Pancreas (tissue), 10 donors: ENCODE measurements around the gene HES7. TPM values are rescaled to one million over a fixed set of nuclear protein-coding genes. Genes with fewer than 3 reads are reported as not detected.

Experiments
- ATAC-seq, 4 donors: fragments of 200-7000 bp; cut with Tn5 transposase; one replicate each; pipeline versions ENCODE4 v1.8.0 to v1.9.1; 2020; ENCODE audit warnings: mild to moderate bottlenecking in 4 of 4, moderate library complexity in 4 of 4
- DNase-seq, 6 donors: peaks; one replicate each; pipeline ENCODE4 v3.0.0-alpha.2; 2020
- FAIRE-seq: peaks from 2 replicates; lab custom pipeline; 2012; peaks lifted over from hg19 to GRCh38; lab: Jason Lieb, UNC
- H3K27ac ChIP-seq, 4 donors: fragments of 200-600 bp; sonication (generic); 1 replicate in 3 of 4; 2 replicates in 1 of 4; pipeline versions ENCODE4 v1.5.0 to v1.8.0; 2020
- H3K27me3 ChIP-seq, 4 donors: fragments of 200-600 bp; one replicate each; pipeline ENCODE4 v1.8.0; 2021
- H3K36me3 ChIP-seq, 3 donors: fragments of 200-600 bp; sonication (generic) in 1 of 3; one replicate each; pipeline versions ENCODE4 v1.5.0 to v1.8.0; 2020 to 2021
- H3K4me1 ChIP-seq, 3 donors: fragments of 200-600 bp; one replicate each; pipeline ENCODE4 v1.8.0; 2021
- H3K4me3 ChIP-seq, 4 donors: fragments of 200-600 bp; sonication (generic) in 2 of 4; one replicate each; pipeline versions ENCODE4 v1.5.0 to v1.8.0; 2020 to 2021
- H3K9me3 ChIP-seq, 4 donors: fragments of 200-600 bp; one replicate each; pipeline ENCODE4 v1.8.0; 2021
- CTCF ChIP-seq, 4 donors: fragments of 200-600 bp; sonication (generic) in 3 of 4; IDR thresholded peaks; one replicate each; pipeline versions ENCODE4 v1.5.0 to v1.8.0; 2021; ENCODE audit warnings: antibody characterized with exemption in 4 of 4
- WGBS, 2 donors: extraction: QIAGEN DNeasy Blood & Tissue Kit; methylation state at CpG; one replicate each; pipeline ENCODE4 v1.1.7; 2013; 5-methylcytosine and 5-hydroxymethylcytosine counted together
- intact Hi-C, 3 donors: fragments of 100-400 bp; cut with DNase I; formaldehyde crosslinking; loops; one replicate each; pipeline versions ENCODE4 v1.11.1 to v1.14.2; 2022
- polyA plus RNA-seq, 2 donors: library from polyadenylated mRNA; stranded (reverse); fragments of 200-250 nt; gene quantifications; one replicate each; pipeline ENCODE4 v1.2.3, GENCODE V29; 2013
- total RNA-seq, 6 donors: library from RNA; stranded (reverse); fragmentation: NEBNext Ultra II Directional in 4 of 6; extraction: Animal tissue kit (Norgen Biotek cat#: 25700) in 4 of 6; gene quantifications; one replicate each; pipeline versions ENCODE4 v1.2.1 to v1.2.4, GENCODE V29; 2021 to 2023
- donor health status: healthy with polysubstance abuse.
- donor health status: DM: no; HTN: no; CAD: no; lungs with moderate emphysema.
- donor health status: DM: no; HTN: no; CAD: no.
- donor health status: control.
- donor health status: control.
- donor health status: Bipolar disorder and iron deficiency.
- donor health status: DM: yes; HTN: yes; CAD: no.
- donor health status: DM: no; HTN: no; CAD: no.
- donor health status: DM: no; HTN: no; CAD: no.
- donor health status: DM: yes; HTN: yes; CAD: no.

Gene HES7
- total and polyA plus RNA-seq, 8 donors = 0.08 to 0.16 TPM; not detected in 6

GRCh38 chr17:8141045-8141444 is 17.1 kb upstream of the HES7 start:
- WGBS, 2 donors = 93 to 95% methylated on average over 7 of the region's 7 CpGs
- Histone ChIP-seq H3K27me3 (no peaks in the 10 kb centered on the region), H3K4me3 (no peak overlapping the region), H3K4me1 (peaks cover 4 to 6% (median 5%) of the 10 kb centered on the region in 3 donors), H3K36me3 (peaks cover 3 to 66% (median 64%) of the 10 kb centered on the region in 3 donors), H3K9me3 (no peaks in the 10 kb centered on the region), H3K27ac (no peak overlapping the region)
- intact Hi-C loops = no loop called here
- DNase-seq = peak; percentile 8 to 55 (median 28)
- no peak for TF ChIP-seq CTCF (IDR thresholded peaks at IDR 0.05)
- no peak for FAIRE-seq
- no peak for ATAC-seq

GRCh38 chr17:8140065-8141029 is 16.4 kb upstream of the HES7 start:
- DNase-seq (peak; percentile 20 to 72 (median 48)), FAIRE-seq (no peak), ATAC-seq (no peak)
- Histone ChIP-seq H3K4me3 (no peak overlapping the region), H3K4me1 (peaks cover 4 to 6% (median 5%) of the 10 kb centered on the region in 3 donors), H3K36me3 (peaks cover 2 to 59% (median 57%) of the 10 kb centered on the region in 3 donors), H3K9me3 (no peaks in the 10 kb centered on the region), H3K27me3 (no peaks in the 10 kb centered on the region), H3K27ac (no peak overlapping the region)
- intact Hi-C loops = no loop called here
- WGBS, 2 donors = 74 to 81% methylated on average over 18 of the region's 18 CpGs
- TF ChIP-seq CTCF (IDR thresholded peaks at IDR 0.05) = no peak

GRCh38 chr17:8138672-8139371 is 14.9 kb upstream of the HES7 start:
- WGBS, 2 donors = 1% methylated on average over 46 of the region's 46 CpGs
- intact Hi-C loops = no loop called here
- Histone ChIP-seq H3K4me1 (peaks cover 4 to 6% (median 5%) of the 10 kb centered on the region in 3 donors), H3K36me3 (peaks cover 2 to 44% (median 42%) of the 10 kb centered on the region in 3 donors), H3K9me3 (no peaks in the 10 kb centered on the region), H3K27me3 (no peaks in the 10 kb centered on the region), H3K27ac (peak overlapping the region; percentile 58 to 92 (median 75)), H3K4me3 (peak overlapping the region in 1 of 4 donors; percentile 25)
- DNase-seq (peak; percentile 92 to 99 (median 96)), FAIRE-seq (peak; percentile 96), ATAC-seq (peak; percentile 90 to 96 (median 92))
- peak; percentile 69 to 88 (median 78) for TF ChIP-seq CTCF (IDR thresholded peaks at IDR 0.05)

GRCh38 chr17:8138374-8138671 is 14.4 kb upstream of the HES7 start:
- intact Hi-C loops = no loop called here
- no peak for FAIRE-seq
- TF ChIP-seq CTCF (IDR thresholded peaks at IDR 0.05) = no peak
- peaks cover 4 to 6% (median 5%) of the 10 kb centered on the region in 3 donors for H3K4me1 ChIP-seq
- WGBS, 2 donors = 3 to 4% methylated on average over 7 of the region's 7 CpGs
- H3K36me3 ChIP-seq = peaks cover 2 to 40% (median 37%) of the 10 kb centered on the region in 3 donors
- H3K27ac ChIP-seq = peak overlapping the region in 3 of 4 donors; percentile 63 to 92 (median 87)
- peak overlapping the region in 1 of 4 donors; percentile 25 for H3K4me3 ChIP-seq
- H3K27me3 ChIP-seq = no peaks in the 10 kb centered on the region
- DNase-seq = no peak
- ATAC-seq = peak in 1 of 4 donors; percentile 2
- H3K9me3 ChIP-seq = no peaks in the 10 kb centered on the region
